Suprapubic skin (tissue), 4 donors: ENCODE data around the gene TBC1D9. TPM values are rescaled to one million over a fixed set of nuclear protein-coding genes. Genes with fewer than 3 reads are reported as not detected.
A peak's percentile ranks its signal among the peaks of the same experiment; 100 is the strongest.

ENCODE experiments used
- DNase-seq, 2 donors: peaks; one replicate each; pipeline ENCODE4 v3.0.0-alpha.2; 2019; ENCODE audit warnings: low spot score in 2 of 2
- H3K27ac ChIP-seq: fragments of 200-600 bp; sonication (generic); one replicate; pipeline ENCODE4 v1.5.1; 2019
- H3K27me3 ChIP-seq: fragments of 200-600 bp; sonication (generic); one replicate; pipeline ENCODE4 v1.5.1; 2019
- H3K36me3 ChIP-seq: fragments of 200-600 bp; sonication (generic); one replicate; pipeline ENCODE4 v1.5.1; 2019
- H3K4me1 ChIP-seq: fragments of 200-600 bp; sonication (generic); one replicate; pipeline ENCODE4 v1.5.1; 2019
- H3K4me3 ChIP-seq: fragments of 200-600 bp; sonication (generic); one replicate; pipeline ENCODE4 v1.5.1; 2019; ENCODE audit warnings: mild to moderate bottlenecking
- H3K9me3 ChIP-seq: fragments of 200-600 bp; sonication (generic); one replicate; pipeline ENCODE4 v1.5.1; 2019
- EP300 ChIP-seq: sonication (generic); formaldehyde crosslinking; IDR thresholded peaks from one replicate; pipeline ENCODE4 v1.6.1; 2017; ENCODE audit warnings: antibody characterized with exemption
- POLR2A ChIP-seq, 2 donors: fragments of 450-650 bp; IDR thresholded peaks; one replicate each; pipeline ENCODE4 v1.6.1; 2017; ENCODE audit warnings: antibody characterized with exemption in 2 of 2, mild to moderate bottlenecking in 2 of 2, moderate library complexity in 2 of 2
- POLR2AphosphoS5 ChIP-seq, 3 donors: sonication (generic); formaldehyde crosslinking; IDR thresholded peaks; one replicate each; pipeline ENCODE4 v1.6.1; 2017; ENCODE audit warnings: antibody characterized with exemption in 3 of 3
- WGBS: methylation state at CpG from one replicate; pipeline ENCODE4 v1.1.5; 2018; 5-methylcytosine and 5-hydroxymethylcytosine counted together
- total RNA-seq, 4 donors: library from RNA; depleted of rRNA; stranded (reverse); fragments of >200 nt; gene quantifications; one replicate each; pipeline ENCODE4 v1.1.0, GENCODE V29; 2016
- TF ChIP-seq, protein P1 (sequence below), 2 donors: fragments of 200-600 bp in 1 of 2; fragments of 450-650 bp in 1 of 2; sonication (generic) in 1 of 2; IDR thresholded peaks; one replicate each; pipeline ENCODE4 v1.5.1; 2016 to 2019; ENCODE audit warnings: antibody characterized with exemption in 2 of 2, mild to moderate bottlenecking in 1 of 2, moderate library complexity in 1 of 2

Gene TBC1D9
- total RNA-seq, result 1 to 10 TPM; 5.7 to 9.8 (median 8.9) TPM

DNA sequence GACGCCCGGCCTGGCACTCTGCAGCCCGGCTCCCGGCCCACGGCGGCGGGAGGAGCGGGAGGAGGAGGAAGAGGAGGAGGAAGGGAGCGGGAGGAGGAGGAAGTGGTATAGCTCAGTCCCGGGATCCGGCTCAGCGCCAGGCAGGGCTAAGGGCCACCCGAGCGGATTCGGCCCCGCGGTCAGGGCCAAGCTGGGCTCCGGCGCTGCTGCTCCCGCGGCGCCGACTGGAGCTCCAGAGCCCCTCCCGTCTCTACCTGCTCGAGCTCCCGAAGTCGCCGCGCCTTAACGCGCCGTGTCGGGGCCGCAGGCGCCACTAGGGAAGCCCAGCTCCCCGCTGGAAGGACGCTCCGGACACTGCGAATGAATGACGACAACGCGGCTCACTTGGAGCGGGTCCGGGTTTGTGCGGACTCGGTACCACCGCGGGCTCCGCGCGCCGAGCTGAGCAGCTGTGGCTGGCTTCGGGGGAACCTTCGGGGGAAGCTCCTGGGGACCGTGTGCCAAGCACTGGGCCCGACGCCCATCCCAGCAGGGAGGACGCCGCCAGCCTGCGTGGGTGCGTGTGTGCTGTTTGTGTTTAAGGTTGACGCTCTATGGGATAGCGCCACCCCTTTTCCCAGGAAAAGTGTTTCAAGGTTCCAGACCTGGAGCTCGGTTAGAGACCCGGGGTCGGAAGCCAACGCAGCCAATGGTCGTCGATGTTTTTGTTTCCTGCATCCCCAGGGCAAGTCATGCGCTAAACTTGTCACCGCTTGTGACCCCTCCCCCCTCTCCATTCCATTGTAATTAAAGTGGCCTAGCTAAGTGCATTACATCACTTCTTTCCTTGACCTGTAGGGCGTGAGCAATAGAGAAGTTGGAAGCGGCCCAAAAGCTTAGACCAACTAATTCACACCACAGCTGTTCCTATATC lies at the start of gene TBC1D9:
TSS of gene TBC1D9 (minus strand) at position 67 of the 913 bp plus-strand sequence. CDS start 340 bp downstream, outside the sequence.
- 1% methylated on average over 10 of the region's 73 CpGs for WGBS
- H3K9me3 ChIP-seq, result no peaks in the 10 kb centered on the region
- peak within 1 kb of the TSS; percentile 91 for H3K27ac ChIP-seq
- H3K4me3 ChIP-seq, result peak within 1 kb of the TSS; percentile 94
- peaks cover 21% of the 10 kb centered on the region for H3K4me1 ChIP-seq
- TF ChIP-seq POLR2AphosphoS5 (IDR thresholded peaks at IDR 0.05) (peak in 1 of 3 donors; percentile 18), EP300 (no peak), POLR2A (IDR thresholded peaks at IDR 0.05) (peak in 1 of 2 donors; percentile 29)
- TF ChIP-seq, protein P1, sequence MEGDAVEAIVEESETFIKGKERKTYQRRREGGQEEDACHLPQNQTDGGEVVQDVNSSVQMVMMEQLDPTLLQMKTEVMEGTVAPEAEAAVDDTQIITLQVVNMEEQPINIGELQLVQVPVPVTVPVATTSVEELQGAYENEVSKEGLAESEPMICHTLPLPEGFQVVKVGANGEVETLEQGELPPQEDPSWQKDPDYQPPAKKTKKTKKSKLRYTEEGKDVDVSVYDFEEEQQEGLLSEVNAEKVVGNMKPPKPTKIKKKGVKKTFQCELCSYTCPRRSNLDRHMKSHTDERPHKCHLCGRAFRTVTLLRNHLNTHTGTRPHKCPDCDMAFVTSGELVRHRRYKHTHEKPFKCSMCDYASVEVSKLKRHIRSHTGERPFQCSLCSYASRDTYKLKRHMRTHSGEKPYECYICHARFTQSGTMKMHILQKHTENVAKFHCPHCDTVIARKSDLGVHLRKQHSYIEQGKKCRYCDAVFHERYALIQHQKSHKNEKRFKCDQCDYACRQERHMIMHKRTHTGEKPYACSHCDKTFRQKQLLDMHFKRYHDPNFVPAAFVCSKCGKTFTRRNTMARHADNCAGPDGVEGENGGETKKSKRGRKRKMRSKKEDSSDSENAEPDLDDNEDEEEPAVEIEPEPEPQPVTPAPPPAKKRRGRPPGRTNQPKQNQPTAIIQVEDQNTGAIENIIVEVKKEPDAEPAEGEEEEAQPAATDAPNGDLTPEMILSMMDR (IDR thresholded peaks at IDR 0.05), result no peak
- no peaks in the 10 kb centered on the region for H3K27me3 ChIP-seq
- no peaks in the 10 kb centered on the region for H3K36me3 ChIP-seq
- peak; percentile 84 to 89 for DNase-seq

DNA sequence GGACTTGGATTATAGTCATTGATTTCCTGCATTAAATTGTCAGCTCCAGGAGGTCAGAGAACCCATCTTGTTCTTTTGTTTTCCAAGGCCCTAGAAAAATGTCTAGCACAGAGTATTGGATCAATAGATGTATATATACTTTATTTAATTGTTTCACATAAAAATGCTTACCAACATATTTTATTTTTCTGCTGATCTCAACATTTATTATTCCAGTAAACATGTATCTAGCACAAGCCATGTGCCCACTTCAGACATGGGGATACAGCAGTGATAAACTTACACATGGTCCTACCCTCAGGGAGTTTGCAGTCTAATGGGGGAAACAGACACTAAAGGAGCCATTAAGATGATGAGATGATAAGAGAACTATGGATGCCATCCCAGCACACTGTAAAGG lies 49.1 kb upstream of the TBC1D9 start:
- Histone ChIP-seq H3K36me3 (no peaks in the 10 kb centered on the region), H3K27me3 (no peaks in the 10 kb centered on the region), H3K4me1 (no peaks in the 10 kb centered on the region), H3K27ac (no peak overlapping the region), H3K4me3 (no peak overlapping the region), H3K9me3 (no peaks in the 10 kb centered on the region)
- TF ChIP-seq EP300, result no peak
- TF ChIP-seq POLR2AphosphoS5 (IDR thresholded peaks at IDR 0.05), result no peak
- no peak for TF ChIP-seq POLR2A (IDR thresholded peaks at IDR 0.05)
- TF ChIP-seq, protein P1 (IDR thresholded peaks at IDR 0.05), result no peak
- DNase-seq, result no peak

DNA sequence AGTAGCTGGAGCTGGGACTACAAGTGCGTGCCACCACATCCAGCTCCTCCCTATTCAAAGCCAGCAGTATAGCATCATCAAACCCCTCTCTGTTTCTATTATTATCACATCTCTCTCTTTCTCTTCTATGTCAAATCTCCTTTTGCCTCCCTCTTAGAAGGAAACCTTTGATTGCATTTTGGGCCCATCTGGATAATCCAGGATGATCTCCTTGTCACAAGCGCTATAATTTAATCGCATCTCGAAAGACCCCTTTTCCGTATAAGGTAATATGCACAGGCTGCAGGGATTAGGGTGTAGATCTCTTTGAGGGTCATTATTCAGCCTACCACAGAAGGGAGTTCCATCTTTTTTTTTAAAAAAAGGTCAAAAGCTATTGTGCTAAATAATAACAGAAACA lies 46.4 kb upstream of the TBC1D9 start:
- H3K4me1 ChIP-seq, result no peaks in the 10 kb centered on the region
- H3K36me3 ChIP-seq, result no peaks in the 10 kb centered on the region
- no peak overlapping the region for H3K27ac ChIP-seq
- no peak overlapping the region for H3K4me3 ChIP-seq
- TF ChIP-seq POLR2AphosphoS5 (IDR thresholded peaks at IDR 0.05) (no peak), POLR2A (IDR thresholded peaks at IDR 0.05) (no peak), EP300 (no peak)
- TF ChIP-seq, protein P1 (IDR thresholded peaks at IDR 0.05), result no peak
- no peaks in the 10 kb centered on the region for H3K27me3 ChIP-seq
- no peaks in the 10 kb centered on the region for H3K9me3 ChIP-seq
- WGBS, result 95% methylated on average over 5 of the region's 5 CpGs
- no peak for DNase-seq

DNA sequence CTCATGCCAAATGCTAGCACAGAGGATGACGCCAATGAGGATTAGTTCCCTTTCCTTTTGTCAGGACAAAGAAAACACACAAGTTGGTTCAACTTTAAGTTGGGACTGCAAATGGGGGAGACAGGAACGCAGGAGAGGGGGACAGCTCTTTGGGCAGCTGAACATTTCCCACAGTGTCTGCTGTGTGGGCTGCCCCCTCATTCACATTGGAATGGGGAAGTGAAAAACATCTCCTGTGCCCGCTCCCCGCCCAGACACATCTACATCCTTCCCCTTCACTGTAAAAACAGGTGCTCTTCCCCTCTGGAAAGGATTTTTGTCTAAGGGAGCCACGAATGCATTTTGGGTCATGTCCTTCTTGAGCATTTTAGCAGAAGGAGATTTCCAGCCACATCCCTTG lies 44.5 kb upstream of the TBC1D9 start:
- TF ChIP-seq, protein P1 (IDR thresholded peaks at IDR 0.05), result no peak
- TF ChIP-seq POLR2A (IDR thresholded peaks at IDR 0.05) (no peak), EP300 (no peak), POLR2AphosphoS5 (IDR thresholded peaks at IDR 0.05) (no peak)
- Histone ChIP-seq H3K4me3 (no peak overlapping the region), H3K9me3 (no peaks in the 10 kb centered on the region), H3K36me3 (no peaks in the 10 kb centered on the region), H3K27me3 (no peaks in the 10 kb centered on the region), H3K4me1 (no peaks in the 10 kb centered on the region), H3K27ac (no peak overlapping the region)
- 74% methylated on average over 5 of the region's 5 CpGs for WGBS
- no peak for DNase-seq

DNA sequence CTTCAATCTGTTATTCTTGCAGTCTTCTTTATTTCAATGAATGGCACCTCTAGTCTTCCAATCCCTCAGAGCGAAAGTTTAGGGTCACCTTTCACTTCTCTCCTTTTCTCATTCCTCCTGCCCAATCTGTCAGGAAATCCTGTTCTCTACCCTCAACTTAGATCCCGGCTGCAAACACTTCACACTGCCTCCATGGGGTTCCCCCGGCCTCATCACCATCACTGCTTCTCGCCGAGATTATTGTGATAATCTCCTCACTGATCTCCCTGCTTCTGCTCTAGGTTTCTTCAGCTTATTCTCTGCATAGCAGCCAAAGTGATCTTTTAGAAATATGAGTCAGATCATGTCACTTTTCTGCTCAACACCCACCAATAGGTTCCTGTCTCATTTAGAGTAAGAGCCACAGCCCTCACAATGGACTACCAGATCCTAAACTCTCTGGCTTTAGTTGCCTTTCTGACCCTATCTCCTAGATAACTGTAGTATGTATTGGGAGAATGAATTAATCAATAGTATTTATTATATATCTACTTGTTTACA lies 43.6 kb upstream of the TBC1D9 start:
- Histone ChIP-seq H3K27ac (no peak overlapping the region), H3K4me1 (no peaks in the 10 kb centered on the region), H3K4me3 (no peak overlapping the region), H3K9me3 (no peaks in the 10 kb centered on the region), H3K36me3 (no peaks in the 10 kb centered on the region), H3K27me3 (no peaks in the 10 kb centered on the region)
- 72% methylated on average over 5 of the region's 5 CpGs for WGBS
- no peak for DNase-seq
- TF ChIP-seq POLR2A (IDR thresholded peaks at IDR 0.05) (no peak), EP300 (no peak), POLR2AphosphoS5 (IDR thresholded peaks at IDR 0.05) (no peak)
- TF ChIP-seq, protein P1 (IDR thresholded peaks at IDR 0.05), result no peak
